Osteoblast (primary cell): ENCODE measurements around the gene TRPC6. TPM values are rescaled to one million over a fixed set of nuclear protein-coding genes. Genes with fewer than 3 reads are reported as not detected.

Source experiments
- DNase-seq: peaks from one replicate; pipeline ENCODE4 v3.0.0; 2011; ENCODE audit warnings: low spot score, mixed read lengths; ENCODE audit not compliant: insufficient read length; ENCODE audit errors: missing footprints
- H2AFZ ChIP-seq: 2 replicates; pipeline ENCODE4 v1.6.0; 2011; ENCODE audit warnings: mild to moderate bottlenecking, low read length
- H3K27ac ChIP-seq: 2 replicates; pipeline ENCODE4 v1.5.1; 2011; ENCODE audit warnings: mild to moderate bottlenecking, low read depth, low read length, moderate library complexity
- H3K27me3 ChIP-seq: 2 replicates; pipeline ENCODE4 v1.6.0; 2012; ENCODE audit warnings: mild to moderate bottlenecking, control low read depth, inconsistent platforms, low read length, moderate library complexity; ENCODE audit not compliant: insufficient read depth
- H3K36me3 ChIP-seq: 2 replicates; pipeline ENCODE4 v1.5.1; 2011; ENCODE audit warnings: mild to moderate bottlenecking, low read length, control low read depth, moderate library complexity; ENCODE audit not compliant: insufficient read depth
- H3K4me1 ChIP-seq: 2 replicates; pipeline ENCODE4 v1.5.1; 2011; ENCODE audit warnings: mild to moderate bottlenecking, low read length, control low read depth, moderate library complexity; ENCODE audit not compliant: insufficient read depth
- H3K4me2 ChIP-seq: 2 replicates; pipeline ENCODE4 v1.6.0; 2011; ENCODE audit warnings: mild to moderate bottlenecking, low read length; ENCODE audit not compliant: insufficient read depth
- H3K4me3 ChIP-seq: fragments of 200-600 bp; sonication (generic); 3 replicates; pipeline ENCODE4 v1.5.1; 2012; ENCODE audit warnings: mild to moderate bottlenecking, low read length, inconsistent platforms; ENCODE audit not compliant: insufficient read depth
- H3K79me2 ChIP-seq: 2 replicates; pipeline ENCODE4 v1.6.0; 2012; ENCODE audit warnings: mild to moderate bottlenecking, low read length, control low read depth, inconsistent platforms; ENCODE audit not compliant: insufficient read depth
- H3K9me3 ChIP-seq: 2 replicates; pipeline ENCODE4 v1.5.1; 2011; ENCODE audit warnings: low read depth, low read length, control low read depth
- H4K20me1 ChIP-seq: 2 replicates; pipeline ENCODE4 v1.6.0; 2012; ENCODE audit warnings: mild to moderate bottlenecking, low read length, control low read depth; ENCODE audit not compliant: insufficient read depth
- total RNA-seq: library from RNA; depleted of rRNA; stranded (reverse); fragments of >200 nt; gene quantifications from 2 replicates; pipeline ENCODE4 v1.2.3, GENCODE V29; 2012
- TF ChIP-seq, protein P1 (sequence below): IDR thresholded peaks from 2 replicates; pipeline ENCODE4 v1.5.1; 2011; ENCODE audit warnings: mild to moderate bottlenecking, low read depth, low read length, moderate library complexity; ENCODE audit errors: extremely low read depth

Gene TRPC6
- total RNA-seq, 1 donor = 0.36 TPM

DNA sequence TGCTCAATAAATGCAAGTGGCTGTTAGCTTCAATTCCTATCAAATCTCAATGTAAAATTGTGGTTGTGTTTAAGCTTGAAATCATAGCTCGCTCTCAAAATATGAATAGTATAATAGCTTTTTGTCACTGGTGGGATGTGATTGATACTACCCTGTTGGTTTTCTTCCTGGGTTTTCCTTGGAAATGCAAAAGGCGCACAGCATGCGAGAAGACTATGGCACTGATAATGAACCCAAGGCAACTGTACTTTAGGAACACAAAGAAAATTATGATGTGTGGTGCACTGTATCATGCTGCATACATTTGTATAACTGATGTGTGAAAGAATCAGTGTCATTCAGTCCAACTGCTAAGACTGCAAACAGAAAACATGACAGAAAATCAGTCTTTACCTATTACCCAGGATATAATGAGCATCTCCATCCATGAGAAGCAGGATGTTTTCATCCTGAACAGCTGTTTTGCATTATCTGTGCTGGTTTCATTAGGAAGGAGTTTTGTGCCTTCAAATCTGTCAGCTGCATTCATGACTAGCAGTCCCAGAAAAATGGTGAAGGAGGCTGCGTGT lies 101.2 kb downstream of the TRPC6 start:
- no peaks in the 10 kb centered on the region for H3K9me3 ChIP-seq
- H4K20me1 ChIP-seq = no peaks in the 10 kb centered on the region
- H3K4me1 ChIP-seq = peaks cover 3% of the 10 kb centered on the region
- no peaks in the 10 kb centered on the region for H3K36me3 ChIP-seq
- no peak overlapping the region for H2AFZ ChIP-seq
- H3K4me2 ChIP-seq = no peak overlapping the region
- H3K27ac ChIP-seq = no peak overlapping the region
- DNase-seq = no peak
- TF ChIP-seq, protein P1, sequence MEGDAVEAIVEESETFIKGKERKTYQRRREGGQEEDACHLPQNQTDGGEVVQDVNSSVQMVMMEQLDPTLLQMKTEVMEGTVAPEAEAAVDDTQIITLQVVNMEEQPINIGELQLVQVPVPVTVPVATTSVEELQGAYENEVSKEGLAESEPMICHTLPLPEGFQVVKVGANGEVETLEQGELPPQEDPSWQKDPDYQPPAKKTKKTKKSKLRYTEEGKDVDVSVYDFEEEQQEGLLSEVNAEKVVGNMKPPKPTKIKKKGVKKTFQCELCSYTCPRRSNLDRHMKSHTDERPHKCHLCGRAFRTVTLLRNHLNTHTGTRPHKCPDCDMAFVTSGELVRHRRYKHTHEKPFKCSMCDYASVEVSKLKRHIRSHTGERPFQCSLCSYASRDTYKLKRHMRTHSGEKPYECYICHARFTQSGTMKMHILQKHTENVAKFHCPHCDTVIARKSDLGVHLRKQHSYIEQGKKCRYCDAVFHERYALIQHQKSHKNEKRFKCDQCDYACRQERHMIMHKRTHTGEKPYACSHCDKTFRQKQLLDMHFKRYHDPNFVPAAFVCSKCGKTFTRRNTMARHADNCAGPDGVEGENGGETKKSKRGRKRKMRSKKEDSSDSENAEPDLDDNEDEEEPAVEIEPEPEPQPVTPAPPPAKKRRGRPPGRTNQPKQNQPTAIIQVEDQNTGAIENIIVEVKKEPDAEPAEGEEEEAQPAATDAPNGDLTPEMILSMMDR = no peak
- H3K4me3 ChIP-seq = no peak overlapping the region
- H3K79me2 ChIP-seq = no peaks in the 10 kb centered on the region
- no peaks in the 10 kb centered on the region for H3K27me3 ChIP-seq

DNA sequence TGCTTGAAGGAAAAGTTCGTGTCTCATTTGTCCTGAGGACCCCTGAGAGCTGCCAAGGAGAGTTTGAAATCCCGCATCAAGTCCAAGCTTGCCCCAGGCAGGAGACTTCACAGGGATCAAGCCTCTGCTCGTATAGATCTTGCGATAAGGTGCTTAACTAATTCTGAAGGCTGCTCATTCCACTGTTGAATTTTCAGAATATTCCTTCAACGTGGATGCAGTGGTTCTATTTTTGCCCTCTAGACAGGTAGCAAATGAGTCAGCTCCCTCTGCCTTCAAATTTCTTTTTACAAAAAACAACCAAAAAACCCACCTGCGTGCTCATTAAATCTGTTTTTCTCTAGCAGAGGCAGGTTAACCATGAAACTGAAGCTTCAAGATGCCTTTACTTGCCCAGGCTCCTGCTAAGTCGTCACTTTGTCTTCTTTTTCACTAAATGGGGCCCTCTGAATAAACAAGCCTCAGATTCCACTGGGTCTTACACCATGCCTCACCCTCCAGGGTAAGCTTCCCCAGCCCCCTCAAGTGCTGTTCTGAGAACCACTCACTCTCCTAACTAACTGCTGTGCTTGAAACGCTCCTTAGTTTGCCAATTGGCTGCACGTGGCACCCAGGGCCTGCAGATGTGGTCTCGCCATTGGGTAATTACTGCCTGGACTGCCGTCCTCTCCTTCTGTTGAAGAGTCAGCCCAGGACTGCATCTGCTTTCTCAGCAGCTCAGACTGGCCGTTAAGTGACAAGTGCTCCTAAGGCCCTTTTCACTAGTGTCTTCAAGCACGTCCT lies 105.0 kb downstream of the TRPC6 start:
- no peaks in the 10 kb centered on the region for H3K9me3 ChIP-seq
- H3K27me3 ChIP-seq = no peaks in the 10 kb centered on the region
- H3K27ac ChIP-seq = no peak overlapping the region
- no peak overlapping the region for H2AFZ ChIP-seq
- no peak overlapping the region for H3K4me3 ChIP-seq
- no peak overlapping the region for H3K4me2 ChIP-seq
- H3K4me1 ChIP-seq = no peaks in the 10 kb centered on the region
- no peak for DNase-seq
- TF ChIP-seq, protein P1 = no peak
- H3K36me3 ChIP-seq = no peaks in the 10 kb centered on the region
- no peaks in the 10 kb centered on the region for H4K20me1 ChIP-seq
- H3K79me2 ChIP-seq = no peaks in the 10 kb centered on the region

DNA sequence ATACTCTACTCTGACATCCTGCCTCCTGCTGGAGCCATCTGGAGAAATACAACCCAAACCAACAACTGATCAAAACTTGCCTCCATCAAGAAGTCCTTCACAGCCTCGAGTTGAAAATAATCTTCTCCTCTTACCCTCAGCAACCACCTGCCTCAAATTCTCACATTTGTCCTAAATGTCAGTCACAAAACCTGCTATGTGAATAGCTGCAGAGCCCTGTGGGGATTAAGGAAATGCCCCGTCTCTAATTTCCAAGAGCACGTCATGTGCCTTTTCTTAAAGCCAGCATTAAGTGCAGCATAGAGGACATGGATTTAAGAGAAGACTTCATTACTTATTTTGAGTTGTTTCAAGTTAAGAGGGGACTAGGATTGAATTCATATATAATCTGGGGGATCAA lies 105.9 kb downstream of the TRPC6 start:
- Histone ChIP-seq H3K9me3 (no peaks in the 10 kb centered on the region), H3K36me3 (no peaks in the 10 kb centered on the region), H3K27me3 (no peaks in the 10 kb centered on the region), H3K79me2 (no peaks in the 10 kb centered on the region), H2AFZ (no peak overlapping the region), H3K4me3 (no peak overlapping the region), H4K20me1 (no peaks in the 10 kb centered on the region), H3K4me1 (no peaks in the 10 kb centered on the region), H3K27ac (no peak overlapping the region), H3K4me2 (no peak overlapping the region)
- no peak for DNase-seq
- TF ChIP-seq, protein P1 = no peak

DNA sequence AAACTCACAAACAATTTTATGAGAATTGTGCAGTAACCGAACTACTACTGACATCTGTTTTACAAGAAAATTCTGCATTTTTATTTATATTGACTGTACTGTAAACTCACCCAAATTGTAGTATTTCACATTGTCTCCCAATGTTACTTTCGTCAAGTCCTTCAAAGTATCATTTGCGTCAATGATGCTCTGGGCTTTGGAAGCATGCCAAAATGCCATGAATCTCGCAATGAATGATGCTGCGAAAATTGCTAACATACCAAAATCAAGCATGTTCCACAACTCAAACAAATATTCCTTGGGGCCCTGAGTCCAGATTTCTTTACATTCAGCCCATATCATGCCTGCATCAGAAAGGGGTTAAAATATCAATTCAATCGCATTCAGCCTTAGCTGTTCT lies 107.6 kb downstream of the TRPC6 start:
- Histone ChIP-seq H3K4me3 (no peak overlapping the region), H3K27ac (no peak overlapping the region), H3K27me3 (no peaks in the 10 kb centered on the region), H3K4me2 (no peak overlapping the region), H2AFZ (no peak overlapping the region), H3K4me1 (no peaks in the 10 kb centered on the region), H3K79me2 (no peaks in the 10 kb centered on the region), H4K20me1 (no peaks in the 10 kb centered on the region), H3K9me3 (no peaks in the 10 kb centered on the region), H3K36me3 (no peaks in the 10 kb centered on the region)
- TF ChIP-seq, protein P1 = no peak
- DNase-seq = no peak
